H9 (cell line): ENCODE measurements around the gene LRRK1. TPM values are rescaled to one million over a fixed set of nuclear protein-coding genes. Genes with fewer than 3 reads are reported as not detected.
A peak's percentile ranks its signal among the peaks of the same experiment; 100 is the strongest.

Experiments
- DNase-seq: peaks from one replicate; pipeline ENCODE4 v3.0.0-alpha.2; 2017
- H2AFZ ChIP-seq: one replicate; pipeline ENCODE4 v1.6.1; 2013; ENCODE audit warnings: mild to moderate bottlenecking, low read length, control low read depth, moderate library complexity
- H2AK5ac ChIP-seq: 2 replicates; pipeline ENCODE4 v1.6.1; 2013; ENCODE audit warnings: low read length, control low read depth, mixed read lengths; ENCODE audit not compliant: insufficient read length
- H2BK120ac ChIP-seq: one replicate; pipeline ENCODE4 v1.6.1; 2013; ENCODE audit warnings: low read depth, mild to moderate bottlenecking, low read length, control low read depth, inconsistent platforms; ENCODE audit not compliant: poor library complexity, severe bottlenecking
- H2BK12ac ChIP-seq: 2 replicates; pipeline ENCODE4 v1.6.1; 2013; ENCODE audit warnings: low read length, control low read depth, mixed read lengths, low read depth; ENCODE audit not compliant: insufficient read length
- H2BK15ac ChIP-seq: 2 replicates; pipeline ENCODE4 v1.6.1; 2013; ENCODE audit warnings: low read depth, low read length, control low read depth
- H2BK20ac ChIP-seq: one replicate; pipeline ENCODE4 v1.6.1; 2013; ENCODE audit warnings: low read depth, mild to moderate bottlenecking, low read length, control low read depth, inconsistent platforms; ENCODE audit not compliant: poor library complexity, severe bottlenecking
- H2BK5ac ChIP-seq: 2 replicates; pipeline ENCODE4 v1.6.1; 2013; ENCODE audit warnings: low read length, control low read depth, mixed read lengths; ENCODE audit not compliant: insufficient read length
- H3K14ac ChIP-seq: 2 replicates; pipeline ENCODE4 v1.6.1; 2013; ENCODE audit warnings: low read length, control low read depth; ENCODE audit not compliant: insufficient read depth
- H3K18ac ChIP-seq: 2 replicates; pipeline ENCODE4 v1.6.1; 2013; ENCODE audit warnings: low read depth, mild to moderate bottlenecking, mixed read lengths, low read length, control low read depth; ENCODE audit not compliant: insufficient read length
- H3K23ac ChIP-seq: 2 replicates; pipeline ENCODE4 v1.6.1; 2013; ENCODE audit warnings: low read length, control low read depth, mixed read lengths, low read depth; ENCODE audit not compliant: insufficient read length
- H3K23me2 ChIP-seq: 2 replicates; pipeline ENCODE4 v1.6.1; 2013; ENCODE audit warnings: low read depth, mild to moderate bottlenecking, mixed read lengths, low read length, control low read depth; ENCODE audit not compliant: insufficient read length, poor library complexity, severe bottlenecking
- H3K27ac ChIP-seq: 2 replicates; pipeline ENCODE4 v1.5.1; 2013; ENCODE audit warnings: low read length, control low read depth, mixed read lengths, low read depth; ENCODE audit not compliant: insufficient read length
- H3K27me3 ChIP-seq: 2 replicates; pipeline ENCODE4 v1.6.1; 2013; ENCODE audit warnings: low read length, control low read depth, inconsistent platforms; ENCODE audit not compliant: insufficient read depth
- H3K4ac ChIP-seq: 2 replicates; pipeline ENCODE4 v1.6.1; 2013; ENCODE audit warnings: low read depth, mild to moderate bottlenecking, control low read depth, inconsistent platforms, low read length, moderate library complexity
- H3K4me1 ChIP-seq: 2 replicates; pipeline ENCODE4 v1.6.1; 2013; ENCODE audit warnings: low read length, control low read depth, inconsistent platforms; ENCODE audit not compliant: insufficient read depth
- H3K4me2 ChIP-seq: 2 replicates; pipeline ENCODE4 v1.6.1; 2013; ENCODE audit warnings: low read length, control low read depth, mixed read lengths; ENCODE audit not compliant: insufficient read length, insufficient read depth
- H3K56ac ChIP-seq: 2 replicates; pipeline ENCODE4 v1.6.1; 2013; ENCODE audit warnings: low read depth, mild to moderate bottlenecking, mixed read lengths, low read length, control low read depth; ENCODE audit not compliant: insufficient read length
- H3K79me1 ChIP-seq: 2 replicates; pipeline ENCODE4 v1.6.1; 2013; ENCODE audit warnings: low read depth, mild to moderate bottlenecking, moderate library complexity, low read length, control low read depth, inconsistent platforms; ENCODE audit not compliant: insufficient read depth, poor library complexity, severe bottlenecking
- H3K79me2 ChIP-seq: 2 replicates; pipeline ENCODE4 v1.6.1; 2013; ENCODE audit warnings: low read length, control low read depth, inconsistent platforms; ENCODE audit not compliant: insufficient read depth
- H3K9ac ChIP-seq: 2 replicates; pipeline ENCODE4 v1.6.1; 2013; ENCODE audit warnings: low read length, control low read depth, mixed read lengths; ENCODE audit not compliant: insufficient read length; ENCODE audit errors: extremely low read depth
- H3K9me3 ChIP-seq: one replicate; pipeline ENCODE4 v1.6.1; 2013; ENCODE audit warnings: low read depth, low read length, inconsistent platforms; ENCODE audit not compliant: control insufficient read depth
- H3T11ph ChIP-seq: one replicate; pipeline ENCODE4 v1.6.1; 2013; ENCODE audit warnings: mild to moderate bottlenecking, low read length, control low read depth, inconsistent platforms
- H4K20me1 ChIP-seq: one replicate; pipeline ENCODE4 v1.6.1; 2013; ENCODE audit not compliant: control insufficient read depth, insufficient read length, insufficient read depth
- H4K5ac ChIP-seq: 2 replicates; pipeline ENCODE4 v1.6.1; 2013; ENCODE audit warnings: low read depth, mild to moderate bottlenecking, mixed read lengths, low read length, control low read depth; ENCODE audit not compliant: insufficient read length
- H4K8ac ChIP-seq: replicated peaks from 2 replicates; pipeline ENCODE4 v1.6.1; 2013; ENCODE audit warnings: low read length, control low read depth, mixed read lengths, low read depth; ENCODE audit not compliant: insufficient read length
- H4K91ac ChIP-seq: 2 replicates; pipeline ENCODE4 v1.6.1; 2013; ENCODE audit warnings: low read depth, mild to moderate bottlenecking, moderate library complexity, mixed read lengths, low read length, control low read depth; ENCODE audit not compliant: insufficient read length
- H3K27ac Mint-ChIP-seq, 3 experiments: 2 replicates in 2 of 3; 3 replicates in 1 of 3; pipeline ENCODE4 v1.8.0; 2020 to 2021; ENCODE audit warnings: mixed read lengths in 3 of 3, mild to moderate bottlenecking in 1 of 3, moderate library complexity in 1 of 3
- H3K27me3 Mint-ChIP-seq: 2 replicates; pipeline ENCODE4 v1.8.0; 2021; ENCODE audit warnings: low read depth, mild to moderate bottlenecking, moderate library complexity, mixed read lengths
- H3K36me3 Mint-ChIP-seq, 3 experiments: 2 replicates in 2 of 3; 3 replicates in 1 of 3; pipeline ENCODE4 v1.8.0; 2020 to 2021; ENCODE audit warnings: low read depth in 3 of 3, mixed read lengths in 3 of 3; ENCODE audit not compliant: insufficient read depth in 1 of 3
- H3K4me1 Mint-ChIP-seq, 2 experiments: 2 replicates each; pipeline ENCODE4 v1.8.0; 2020; ENCODE audit warnings: mixed read lengths in 2 of 2
- H3K4me3 Mint-ChIP-seq, 2 experiments: 2 replicates in 1 of 2; 3 replicates in 1 of 2; pipeline ENCODE4 v1.8.0; 2020 to 2021; ENCODE audit warnings: mild to moderate bottlenecking in 2 of 2, mixed read lengths in 2 of 2, moderate library complexity in 1 of 2
- H3K9me3 Mint-ChIP-seq, 2 experiments: 2 replicates in 1 of 2; 3 replicates in 1 of 2; pipeline ENCODE4 v1.8.0; 2020; ENCODE audit warnings: mild to moderate bottlenecking in 2 of 2, mixed read lengths in 2 of 2, moderate library complexity in 1 of 2
- WGBS: extraction: QIAGEN DNeasy Blood & Tissue Kit; methylation state at CpG from one replicate; pipeline ENCODE4 v1.1.7; 2013; ENCODE audit warnings: missing lambda C conversion rate, low lambda C conversion rate, mixed read lengths; ENCODE audit not compliant: insufficient read length; ENCODE audit errors: extremely low coverage; 5-methylcytosine and 5-hydroxymethylcytosine counted together
- total RNA-seq: library from RNA; stranded (reverse); gene quantifications from 2 replicates; pipeline ENCODE4 v1.2.1, GENCODE V29; 2021
- TF ChIP-seq, protein P1 (sequence below): fragments of 200-600 bp; sonication (generic); conservative IDR thresholded peaks from 3 replicates; pipeline ENCODE4 v1.8.0; 2021; ENCODE audit warnings: antibody characterized with exemption, mild to moderate bottlenecking

Gene LRRK1
- total RNA-seq, 1 experiment from 2014 or later = 4.0 TPM

DNA sequence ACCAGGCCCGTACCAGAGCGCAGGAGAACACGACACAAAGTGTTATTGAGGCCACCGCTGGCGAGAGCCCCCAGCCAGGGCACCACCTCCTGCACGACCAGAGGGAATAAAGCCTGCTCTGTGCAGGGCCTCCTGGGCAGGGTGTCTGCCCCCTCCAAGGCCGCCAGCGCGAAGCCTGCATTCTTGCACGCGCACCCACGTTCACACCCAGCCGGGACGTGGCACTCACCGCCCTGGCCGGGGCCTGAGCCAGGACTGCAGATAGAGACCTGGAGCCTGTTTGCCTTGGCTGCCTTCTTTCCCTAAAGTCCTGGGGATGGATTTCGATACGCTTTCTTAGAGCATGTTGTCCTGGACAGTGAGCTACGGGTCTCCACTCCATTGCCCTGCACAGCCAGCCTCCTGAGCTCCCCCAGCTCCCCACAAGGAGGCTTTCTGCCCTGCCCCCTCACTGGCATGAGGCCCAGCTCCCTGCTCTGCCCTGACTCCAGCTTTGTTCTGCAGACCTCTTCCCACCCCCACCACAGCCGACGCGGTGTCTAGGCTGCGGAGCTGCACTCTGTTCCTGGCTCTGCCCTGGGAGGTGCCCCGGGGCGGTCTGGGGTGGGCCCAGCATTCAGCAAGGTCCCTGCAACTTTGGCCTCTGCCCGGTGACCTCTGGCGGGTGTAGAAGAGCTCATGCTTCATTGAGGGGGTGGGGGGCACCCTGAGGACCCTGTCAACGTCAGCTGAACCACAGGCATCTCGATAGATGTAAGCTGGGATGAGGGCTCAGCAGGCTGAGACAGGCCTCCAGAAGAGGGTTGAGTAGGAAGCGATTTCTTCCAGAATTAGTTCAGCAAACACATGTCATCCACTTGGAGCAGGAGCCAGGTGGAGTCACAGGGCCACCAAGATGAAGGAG lies 145.0 kb downstream of the LRRK1 start:
- Histone ChIP-seq H3T11ph (no peak overlapping the region), H3K14ac (no peak overlapping the region; the same call in 1 of the 2 replicates), H3K79me1 (no peaks in the 10 kb centered on the region), H3K18ac (no peak overlapping the region), H4K91ac (no peak overlapping the region), H3K79me2 (no peaks in the 10 kb centered on the region), H3K9me3 (no peaks in the 10 kb centered on the region), H3K23ac (no peak overlapping the region), H3K56ac (no peak overlapping the region), H2BK120ac (no peak overlapping the region), H2BK12ac (no peak overlapping the region), H3K4me2 (no peak overlapping the region), H3K23me2 (peaks cover 4% of the 10 kb centered on the region), H4K8ac (no peak overlapping the region), H4K5ac (no peak overlapping the region), H3K4ac (no peak overlapping the region), H3K4me1 (peaks cover 18% of the 10 kb centered on the region; the same call in 1 of the 2 replicates), H2AFZ (no peak overlapping the region), H2BK15ac (no peak overlapping the region), H3K9ac (no peak overlapping the region), H3K27ac (no peak overlapping the region), H3K27me3 (no peaks in the 10 kb centered on the region), H4K20me1 (no peaks in the 10 kb centered on the region), H2BK20ac (no peak overlapping the region), H2BK5ac (no peak overlapping the region), H2AK5ac (no peak overlapping the region)
- peak; percentile 26 for DNase-seq
- H3K36me3 Mint-ChIP-seq = peaks cover 8 to 11% (median 9%) of the 10 kb centered on the region in 3 experiments
- WGBS = no CpG with 5 or more reads among the region's 30 CpGs
- H3K4me1 Mint-ChIP-seq = peaks cover 64 to 74% of the 10 kb centered on the region in 2 experiments
- H3K27ac Mint-ChIP-seq = peak overlapping the region in 1 of 3 experiments; percentile 85; a peak in 1 of 7 replicates
- no peak overlapping the region for H3K4me3 Mint-ChIP-seq
- peaks cover 10% of the 10 kb centered on the region in 2 experiments for H3K9me3 Mint-ChIP-seq
- peaks cover 11% of the 10 kb centered on the region for H3K27me3 Mint-ChIP-seq
- TF ChIP-seq, protein P1, sequence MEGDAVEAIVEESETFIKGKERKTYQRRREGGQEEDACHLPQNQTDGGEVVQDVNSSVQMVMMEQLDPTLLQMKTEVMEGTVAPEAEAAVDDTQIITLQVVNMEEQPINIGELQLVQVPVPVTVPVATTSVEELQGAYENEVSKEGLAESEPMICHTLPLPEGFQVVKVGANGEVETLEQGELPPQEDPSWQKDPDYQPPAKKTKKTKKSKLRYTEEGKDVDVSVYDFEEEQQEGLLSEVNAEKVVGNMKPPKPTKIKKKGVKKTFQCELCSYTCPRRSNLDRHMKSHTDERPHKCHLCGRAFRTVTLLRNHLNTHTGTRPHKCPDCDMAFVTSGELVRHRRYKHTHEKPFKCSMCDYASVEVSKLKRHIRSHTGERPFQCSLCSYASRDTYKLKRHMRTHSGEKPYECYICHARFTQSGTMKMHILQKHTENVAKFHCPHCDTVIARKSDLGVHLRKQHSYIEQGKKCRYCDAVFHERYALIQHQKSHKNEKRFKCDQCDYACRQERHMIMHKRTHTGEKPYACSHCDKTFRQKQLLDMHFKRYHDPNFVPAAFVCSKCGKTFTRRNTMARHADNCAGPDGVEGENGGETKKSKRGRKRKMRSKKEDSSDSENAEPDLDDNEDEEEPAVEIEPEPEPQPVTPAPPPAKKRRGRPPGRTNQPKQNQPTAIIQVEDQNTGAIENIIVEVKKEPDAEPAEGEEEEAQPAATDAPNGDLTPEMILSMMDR = no peak
